Right lobe of liver (tissue), 4 donors: ENCODE measurements around the gene IRX2.

Experiments
- POLR2A ChIP-seq: fragments of 450-650 bp; IDR thresholded peaks from one replicate; pipeline ENCODE4 v1.6.1; 2017; ENCODE audit warnings: antibody characterized with exemption, mild to moderate bottlenecking
- TF ChIP-seq, protein P1 (sequence below), 4 donors: fragments of 200-600 bp in 3 of 4; fragments of 450-650 bp in 1 of 4; IDR thresholded peaks; one replicate each; pipeline versions ENCODE4 v1.5.1 to v1.8.0; 2016 to 2022; ENCODE audit warnings: antibody characterized with exemption in 4 of 4, mild to moderate bottlenecking in 2 of 4
- donor health status: DM: no; HTN: no; CAD: no.
- donor health status: DM: no; HTN: no; CAD: no.
- donor health status: DM: no; HTN: yes; CAD: no.

DNA sequence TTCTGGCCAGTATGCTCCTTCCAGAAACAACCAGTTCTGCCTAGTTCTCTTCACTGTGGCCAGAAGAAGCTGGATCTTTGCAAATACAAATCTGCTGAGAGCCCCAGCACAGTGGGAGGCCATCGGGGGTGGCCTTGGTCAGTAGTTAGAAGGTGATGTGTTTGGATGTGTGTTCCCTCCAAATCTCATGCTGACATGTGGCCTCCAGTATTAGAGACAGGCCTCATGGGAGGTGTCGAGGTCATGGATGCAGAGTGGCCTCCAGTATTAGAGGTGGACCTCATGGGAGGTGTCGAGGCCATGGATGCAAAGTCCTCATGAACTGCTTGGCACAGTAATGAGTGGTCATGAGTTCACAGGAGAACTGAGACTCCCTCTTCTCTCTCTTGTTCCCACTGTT, 7.6 kb upstream of the IRX2 start:
- no peak for TF ChIP-seq POLR2A
- TF ChIP-seq, protein P1, sequence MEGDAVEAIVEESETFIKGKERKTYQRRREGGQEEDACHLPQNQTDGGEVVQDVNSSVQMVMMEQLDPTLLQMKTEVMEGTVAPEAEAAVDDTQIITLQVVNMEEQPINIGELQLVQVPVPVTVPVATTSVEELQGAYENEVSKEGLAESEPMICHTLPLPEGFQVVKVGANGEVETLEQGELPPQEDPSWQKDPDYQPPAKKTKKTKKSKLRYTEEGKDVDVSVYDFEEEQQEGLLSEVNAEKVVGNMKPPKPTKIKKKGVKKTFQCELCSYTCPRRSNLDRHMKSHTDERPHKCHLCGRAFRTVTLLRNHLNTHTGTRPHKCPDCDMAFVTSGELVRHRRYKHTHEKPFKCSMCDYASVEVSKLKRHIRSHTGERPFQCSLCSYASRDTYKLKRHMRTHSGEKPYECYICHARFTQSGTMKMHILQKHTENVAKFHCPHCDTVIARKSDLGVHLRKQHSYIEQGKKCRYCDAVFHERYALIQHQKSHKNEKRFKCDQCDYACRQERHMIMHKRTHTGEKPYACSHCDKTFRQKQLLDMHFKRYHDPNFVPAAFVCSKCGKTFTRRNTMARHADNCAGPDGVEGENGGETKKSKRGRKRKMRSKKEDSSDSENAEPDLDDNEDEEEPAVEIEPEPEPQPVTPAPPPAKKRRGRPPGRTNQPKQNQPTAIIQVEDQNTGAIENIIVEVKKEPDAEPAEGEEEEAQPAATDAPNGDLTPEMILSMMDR (IDR thresholded peaks at IDR 0.05): no peak
